Inflammatory macrophage (primary cell): ENCODE data around the gene EEF1AKMT4.

Experiments
- DNase-seq, 2 donors: peaks; one replicate each; pipeline ENCODE4 v3.0.0-alpha.2; 2020 to 2022

Gene EEF1AKMT4

DNA sequence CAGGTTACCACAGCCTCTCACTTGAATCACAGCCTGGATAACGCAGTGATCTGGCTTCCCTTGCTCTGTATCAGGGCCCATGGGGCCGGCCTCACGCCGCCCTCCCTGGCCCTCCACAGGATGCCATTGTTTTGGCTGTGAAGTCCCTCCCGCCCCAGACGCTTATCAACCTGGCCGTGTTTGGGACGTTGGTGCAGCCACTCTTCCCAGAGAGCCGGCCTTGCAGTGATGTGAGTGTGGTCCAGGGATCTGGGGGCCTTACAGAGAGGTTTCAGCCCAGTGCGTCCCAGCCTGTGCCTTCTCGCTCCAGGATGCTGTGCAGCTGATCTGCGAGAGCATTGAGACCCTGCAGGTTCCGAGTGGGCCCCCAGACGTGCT lies 13.4 kb upstream of the EEF1AKMT4 start:
- no peak for DNase-seq

DNA sequence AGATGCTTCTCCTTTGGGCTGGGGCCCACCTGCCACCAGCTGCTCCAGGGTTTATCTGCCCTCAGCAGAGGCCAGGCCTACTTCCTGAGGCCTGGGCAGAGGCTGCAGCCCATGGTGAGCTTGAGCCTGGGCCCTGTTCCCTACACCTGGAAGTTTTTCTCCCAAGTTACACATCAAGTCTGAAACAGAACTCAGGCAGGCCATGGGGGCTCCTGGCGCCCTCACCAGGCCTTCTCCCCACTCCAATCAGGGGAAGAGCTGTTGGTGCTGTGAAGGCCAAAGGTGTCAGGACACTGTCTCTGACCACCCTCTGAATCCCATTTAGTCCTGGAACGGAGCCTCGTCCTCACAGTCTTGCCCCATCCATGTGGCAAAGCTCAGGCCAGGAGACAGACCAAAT lies 12.8 kb upstream of the EEF1AKMT4 start:
- DNase-seq, result no peak

DNA sequence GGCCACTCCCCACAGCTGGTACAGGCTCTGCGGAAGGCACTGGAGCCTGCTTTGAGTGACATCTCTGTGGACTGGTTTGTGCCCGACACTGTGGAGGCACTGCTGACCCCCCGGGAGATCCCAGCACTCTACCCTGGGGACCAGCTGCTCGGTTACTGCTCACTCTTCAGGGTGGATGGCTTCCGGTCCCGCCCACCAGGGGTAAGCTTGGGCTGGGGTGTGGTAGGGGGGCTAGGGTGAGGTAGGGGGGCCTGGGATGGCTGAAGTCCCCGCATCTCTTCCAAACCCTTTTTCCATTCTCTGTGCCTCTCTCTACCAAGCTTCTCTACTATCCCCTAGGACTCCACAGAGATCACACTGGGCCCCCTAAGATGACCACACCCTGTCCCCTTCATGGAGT lies 12.3 kb upstream of the EEF1AKMT4 start:
- DNase-seq, result no peak

DNA sequence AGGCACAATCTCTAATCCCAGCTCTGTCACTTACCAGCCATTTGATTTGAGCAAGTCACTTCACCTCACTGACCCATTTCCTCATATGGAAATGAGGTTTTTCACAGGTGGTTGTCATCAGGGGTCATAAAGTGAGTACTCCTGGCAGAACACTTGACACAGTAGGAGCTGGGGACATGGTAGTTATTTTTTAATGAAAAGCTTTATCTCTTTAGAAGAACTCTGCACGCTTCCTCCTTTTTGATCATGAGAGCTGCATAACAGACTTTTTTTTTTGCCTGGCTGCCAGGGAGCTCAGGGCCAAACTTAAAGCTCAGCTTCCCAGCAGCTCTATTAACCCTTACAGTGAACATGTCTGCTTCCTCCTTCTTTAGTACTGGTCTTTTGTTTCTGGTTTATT lies 11.7 kb upstream of the EEF1AKMT4 start:
- DNase-seq, result no peak

DNA sequence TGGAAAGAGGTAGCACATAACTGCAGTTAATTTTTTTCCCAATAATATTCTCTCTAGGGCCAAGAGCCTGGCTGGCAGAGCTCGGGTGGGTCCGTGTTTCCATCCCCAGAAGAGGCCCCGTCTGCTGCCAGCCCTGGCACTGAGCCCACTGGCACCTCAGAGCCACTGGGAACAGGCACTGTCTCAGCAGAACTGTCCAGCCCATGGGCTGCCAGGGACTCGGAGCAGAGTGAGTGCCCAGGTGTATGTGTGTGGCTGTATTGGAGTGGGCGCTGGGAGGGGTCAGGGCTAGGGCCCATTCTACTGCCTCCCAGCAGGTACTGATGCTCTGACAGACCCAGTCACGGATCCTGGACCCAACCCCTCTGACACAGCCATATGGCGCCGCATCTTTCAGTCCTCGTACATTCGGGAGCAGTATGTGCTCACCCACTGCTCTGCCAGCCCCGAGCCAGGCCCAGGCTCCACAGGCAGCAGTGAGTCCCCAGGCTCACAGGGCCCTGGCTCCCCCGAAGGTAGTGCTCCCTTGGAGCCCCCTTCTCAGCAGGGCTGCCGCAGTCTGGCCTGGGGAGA lies 11.1 kb upstream of the EEF1AKMT4 start:
- DNase-seq, result no peak

DNA sequence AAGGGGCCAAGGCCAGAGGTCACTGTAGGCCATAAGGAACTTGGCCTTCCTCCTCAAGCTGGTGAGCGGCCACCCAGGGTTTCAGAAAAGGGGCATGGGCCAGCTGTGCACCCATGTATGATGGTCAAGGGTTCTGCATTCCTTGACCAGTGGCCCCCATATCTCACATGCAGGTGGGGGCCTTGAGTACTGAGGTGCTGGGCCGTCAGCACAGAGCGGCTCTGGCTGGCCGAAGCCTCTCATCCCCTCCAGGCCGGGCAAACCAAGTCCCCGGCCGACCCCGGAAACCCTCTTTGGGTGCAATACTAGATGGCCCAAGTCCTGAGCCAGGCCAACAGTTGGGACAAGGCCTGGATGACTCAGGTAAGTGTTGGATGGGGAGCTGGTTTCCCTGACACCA lies 10.3 kb upstream of the EEF1AKMT4 start:
- no peak for DNase-seq

DNA sequence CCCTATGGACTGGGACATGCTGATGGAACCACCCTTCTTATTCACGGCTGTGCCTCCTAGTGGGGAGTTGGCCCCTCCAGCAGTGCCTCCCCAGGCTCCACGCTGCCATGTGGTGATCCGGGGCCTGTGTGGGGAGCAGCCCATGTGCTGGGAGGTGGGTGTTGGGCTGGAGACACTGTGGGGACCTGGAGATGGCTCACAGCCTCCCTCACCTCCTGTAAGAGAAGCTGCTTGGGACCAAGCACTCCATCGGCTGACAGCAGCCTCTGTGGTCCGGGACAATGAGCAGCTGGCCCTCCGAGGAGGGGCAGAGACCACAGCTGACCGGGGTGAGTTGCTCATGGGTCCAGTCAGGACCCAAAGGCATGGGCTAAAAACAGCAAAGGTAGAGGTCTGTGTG lies 9.8 kb upstream of the EEF1AKMT4 start:
- DNase-seq, result no peak

DNA sequence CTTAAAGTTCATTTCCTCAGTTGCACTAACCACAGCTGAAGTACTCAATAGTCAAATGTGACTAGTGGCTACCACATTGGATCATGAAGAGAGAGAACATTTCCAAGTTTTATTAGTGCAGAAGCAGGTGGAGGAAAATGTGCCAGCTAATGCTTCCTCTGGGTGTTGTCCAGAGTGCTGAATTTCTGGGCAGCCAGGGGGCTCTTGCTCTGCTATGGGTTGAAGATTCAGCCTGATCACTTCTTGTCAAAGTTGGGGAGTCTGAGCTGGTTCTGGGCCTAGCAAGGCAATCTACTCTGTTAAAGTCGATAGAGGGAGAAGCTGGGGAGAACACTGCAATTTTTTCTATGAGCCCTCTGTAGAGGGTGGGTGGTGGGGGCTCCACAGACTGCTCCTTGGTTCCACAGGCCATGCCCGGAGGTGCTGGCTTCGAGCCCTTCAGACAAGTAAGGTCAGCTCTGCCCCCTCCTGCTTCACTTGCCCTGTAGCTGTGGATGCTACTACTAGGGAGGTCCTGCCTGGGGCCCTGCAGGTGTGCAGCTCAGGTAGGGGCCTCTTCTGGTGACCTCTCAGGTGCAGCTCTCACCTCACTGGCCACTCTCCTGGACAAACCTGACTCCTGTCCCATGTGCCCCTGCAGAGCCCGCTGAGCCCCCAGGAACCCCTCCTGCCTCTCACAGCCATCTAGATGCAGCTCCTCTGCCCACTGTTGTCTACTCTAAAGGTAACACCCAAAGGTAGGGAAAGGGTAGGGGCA lies 8.9 kb upstream of the EEF1AKMT4 start:
- peak in 1 of 2 donors; percentile 15 for DNase-seq

DNA sequence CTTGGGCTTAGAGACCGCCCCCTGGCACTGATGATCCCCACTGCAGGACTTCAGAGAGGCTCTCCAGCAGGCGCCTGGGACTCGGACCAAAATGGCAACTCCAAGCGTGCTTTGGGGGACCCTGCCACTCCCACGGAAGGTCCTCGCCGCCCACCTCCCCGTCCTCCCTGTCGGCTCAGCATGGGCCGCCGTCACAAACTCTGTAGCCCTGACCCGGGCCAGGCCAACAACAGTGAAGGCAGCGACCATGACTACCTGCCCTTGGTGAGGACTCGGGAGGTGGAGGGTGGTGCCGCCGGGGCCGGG lies 8.4 kb upstream of the EEF1AKMT4 start:
- no peak for DNase-seq

DNA sequence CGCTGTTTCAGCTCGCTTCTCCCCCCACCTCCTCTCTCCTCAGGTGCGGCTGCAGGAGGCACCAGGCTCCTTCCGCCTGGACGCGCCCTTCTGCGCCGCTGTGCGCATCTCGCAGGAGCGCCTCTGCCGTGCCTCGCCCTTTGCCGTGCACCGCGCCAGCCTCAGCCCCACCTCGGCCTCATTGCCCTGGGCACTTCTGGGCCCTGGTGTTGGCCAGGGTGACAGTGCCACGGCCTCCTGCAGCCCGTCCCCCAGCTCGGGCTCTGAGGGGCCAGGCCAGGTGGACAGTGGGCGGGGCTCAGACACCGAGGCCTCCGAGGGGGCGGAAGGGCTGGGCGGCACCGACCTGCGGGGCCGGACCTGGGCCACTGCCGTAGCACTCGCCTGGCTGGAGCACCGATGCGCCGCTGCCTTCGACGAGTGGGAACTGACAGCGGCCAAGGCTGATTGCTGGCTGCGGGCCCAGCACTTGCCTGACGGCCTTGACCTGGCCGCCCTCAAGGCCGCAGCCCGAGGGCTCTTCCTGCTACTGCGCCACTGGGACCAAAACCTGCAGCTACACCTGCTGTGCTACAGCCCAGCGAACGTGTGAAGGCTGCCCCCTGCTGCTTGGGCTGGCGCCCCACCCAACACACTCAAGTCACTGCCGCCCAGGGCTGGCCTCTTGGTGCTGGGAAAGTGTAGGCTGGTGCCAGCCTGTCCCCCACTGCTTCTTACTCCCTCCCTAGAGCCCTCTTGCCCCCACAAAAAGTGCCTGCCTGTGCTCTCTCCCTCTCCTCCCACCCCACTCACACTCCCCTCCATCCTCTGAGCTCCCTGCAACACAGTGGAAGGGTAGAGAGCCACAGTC lies 7.8 kb upstream of the EEF1AKMT4 start:
- DNase-seq, result no peak

DNA sequence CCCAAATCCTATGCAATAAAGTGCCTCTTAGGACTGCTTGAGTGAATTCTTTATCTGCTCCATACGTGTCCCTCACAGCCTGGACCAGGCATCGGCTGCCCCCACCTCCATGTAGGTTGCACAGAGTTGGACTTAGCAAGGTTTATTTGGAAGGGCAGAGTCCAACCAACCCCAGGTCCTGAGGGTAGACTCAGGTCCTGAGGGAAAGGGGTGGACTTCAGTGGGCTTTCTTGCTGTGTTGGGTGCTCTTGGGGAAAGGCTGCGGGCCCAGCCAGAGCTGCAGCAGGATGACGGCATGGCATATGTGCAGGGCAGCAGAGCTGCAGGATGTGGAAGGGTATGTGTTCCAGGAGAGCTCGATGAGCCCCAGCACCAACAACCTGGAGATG lies 7.2 kb upstream of the EEF1AKMT4 start:
- no peak for DNase-seq

DNA sequence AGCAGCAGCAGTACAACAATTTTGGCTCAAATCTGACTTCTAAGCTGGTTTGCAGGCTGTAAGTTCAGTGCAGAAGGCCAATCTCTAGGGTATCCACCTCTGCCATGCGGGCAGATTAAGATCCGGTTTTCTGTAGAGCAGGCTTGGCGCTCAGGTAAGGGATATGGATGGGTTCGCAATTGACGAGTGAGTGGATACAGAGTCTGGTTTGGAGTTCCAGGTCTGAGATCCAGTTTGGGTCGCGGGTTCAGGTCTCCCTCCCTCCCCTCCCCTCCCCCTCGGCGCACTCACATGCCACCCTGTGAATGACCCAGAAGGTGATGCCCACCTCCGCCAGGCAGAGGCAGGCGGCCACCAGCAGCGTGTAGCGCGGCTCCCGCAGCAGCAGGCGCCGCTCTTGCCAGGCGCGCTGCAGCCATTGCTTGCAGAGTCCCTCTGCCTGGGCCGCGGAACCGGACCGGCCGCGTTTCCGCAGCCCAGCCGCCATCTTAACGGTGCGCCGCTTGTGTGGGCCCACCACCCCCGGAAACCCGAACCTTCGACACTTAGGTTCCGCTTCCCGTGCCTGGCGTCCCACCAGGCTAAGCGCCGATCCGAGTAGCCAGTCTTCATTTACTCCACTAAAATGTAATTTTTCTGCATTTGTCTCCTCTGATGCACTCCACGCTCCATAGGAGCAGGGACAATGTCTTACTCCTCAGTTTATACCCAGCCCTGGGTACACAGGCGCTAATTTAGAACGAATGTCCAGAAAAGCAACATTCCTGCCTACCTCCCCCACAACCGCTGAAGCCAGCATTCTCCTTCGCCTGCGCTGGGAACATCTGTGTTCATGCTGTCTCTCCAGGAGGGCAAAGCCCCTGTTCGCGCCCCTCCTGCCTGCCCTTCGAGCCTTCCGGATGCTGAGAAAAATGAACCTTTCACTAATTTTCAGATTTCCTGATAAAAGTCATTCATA lies 739 bp upstream of the EEF1AKMT4 start, which contains the start of gene ALG3:
ALG3 (minus strand) TSS at position 509 of the 958 bp plus-strand sequence; CDS start at position 487, 22 bp downstream.
- peak; percentile 90 to 92 for DNase-seq

DNA sequence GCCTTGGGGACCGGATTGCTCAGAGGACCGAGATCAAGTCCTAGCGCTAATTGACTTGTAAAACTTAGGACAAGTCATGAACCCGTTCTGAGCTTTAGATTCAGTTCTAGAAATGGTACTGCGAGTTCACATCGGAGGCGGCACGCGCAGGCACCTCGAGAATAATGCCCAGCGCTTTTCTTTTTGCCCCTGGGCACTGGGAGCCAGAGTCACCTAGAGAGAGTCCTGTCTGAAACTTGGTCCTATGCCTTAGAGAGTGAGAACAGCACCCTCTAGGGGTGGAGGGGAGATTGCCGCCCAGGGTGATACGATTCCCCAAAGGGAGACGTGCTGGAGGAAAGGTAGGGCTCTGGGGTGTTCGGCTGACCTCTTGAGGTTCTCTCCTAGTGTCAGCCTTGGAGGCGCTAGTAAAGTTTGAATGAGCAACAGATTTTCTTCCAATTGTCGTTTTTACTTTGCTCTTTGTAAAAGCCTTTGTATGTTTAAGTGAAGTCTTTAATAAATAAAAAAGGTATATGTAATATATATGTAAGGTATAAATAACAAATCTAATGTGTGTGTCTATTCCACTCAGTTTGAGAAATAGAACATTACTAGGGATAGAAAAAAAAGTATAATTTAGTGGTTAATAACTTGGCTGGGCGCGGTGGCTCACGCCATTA lies 826 bp downstream of the EEF1AKMT4 start:
- peak; percentile 94 to 95 for DNase-seq

DNA sequence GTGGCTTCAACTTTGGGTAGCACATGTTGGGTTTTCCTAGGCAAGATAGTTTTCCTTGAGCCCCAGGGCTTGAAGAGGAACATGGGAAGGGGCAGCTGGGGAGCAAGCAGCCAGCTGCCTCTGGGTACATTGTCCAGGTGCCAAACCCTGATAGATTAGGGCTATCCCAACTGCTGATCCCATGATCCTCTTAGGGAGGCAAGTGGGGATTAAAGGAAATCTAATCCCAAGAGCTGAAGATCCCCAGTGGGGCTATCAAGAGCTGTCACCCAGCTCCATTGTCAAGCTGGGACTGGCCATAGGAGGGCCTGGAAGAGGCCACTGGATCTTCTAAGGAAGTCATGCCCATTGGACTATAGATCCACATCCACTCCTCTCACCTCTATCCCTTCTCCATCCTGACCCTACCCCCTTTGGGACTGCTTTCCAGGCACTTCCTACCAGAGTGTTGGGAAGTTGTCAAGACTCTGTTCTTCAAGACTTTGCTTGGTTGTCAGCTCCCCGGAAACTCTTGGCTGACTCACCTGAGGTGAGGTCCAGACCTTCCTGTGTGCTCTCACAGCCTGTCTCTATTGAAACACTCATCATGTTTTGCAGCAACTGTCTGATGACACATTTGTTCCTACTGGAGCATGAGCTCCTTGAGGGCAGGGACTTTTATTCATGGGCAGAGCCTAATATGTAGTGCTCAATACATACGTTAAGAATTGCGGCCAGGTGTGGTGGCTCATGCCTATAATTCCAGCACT lies 6.0 kb downstream of the EEF1AKMT4 start:
- no peak for DNase-seq

DNA sequence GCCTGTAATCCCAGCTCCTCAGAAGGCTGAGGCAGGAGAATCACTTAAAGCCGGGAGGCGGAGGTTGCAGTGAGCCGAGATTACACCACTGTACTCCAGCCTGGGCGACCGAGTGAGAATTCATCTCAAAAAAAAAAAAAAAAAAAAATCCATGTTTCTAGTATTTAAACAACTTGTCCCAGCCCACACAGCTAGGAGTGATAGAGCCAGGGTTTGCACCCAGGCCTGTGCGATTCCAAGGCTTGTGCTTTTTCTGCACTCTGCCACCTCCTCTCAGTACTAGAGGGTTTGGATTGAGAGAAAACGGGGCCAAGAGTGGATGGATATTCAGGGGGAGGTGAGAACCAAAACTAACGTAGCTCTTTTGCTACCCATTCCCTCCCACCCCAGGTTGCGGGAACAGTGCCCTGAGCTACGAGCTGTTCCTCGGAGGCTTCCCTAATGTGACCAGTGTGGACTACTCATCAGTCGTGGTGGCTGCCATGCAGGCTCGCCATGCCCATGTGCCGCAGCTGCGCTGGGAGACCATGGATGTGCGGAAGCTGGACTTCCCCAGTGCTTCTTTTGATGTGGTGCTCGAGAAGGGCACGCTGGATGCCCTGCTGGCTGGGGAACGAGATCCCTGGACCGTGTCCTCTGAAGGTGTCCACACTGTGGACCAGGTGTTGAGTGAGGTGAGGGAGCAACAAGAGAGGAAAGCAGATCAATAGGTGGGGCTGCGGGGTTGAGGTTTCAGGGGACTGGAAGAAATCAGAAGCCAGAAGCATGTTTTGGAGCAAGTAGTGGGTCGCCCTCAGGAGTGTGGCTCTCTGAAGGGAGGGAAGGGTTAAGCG lies 7.8 kb downstream of the EEF1AKMT4 start:
- no peak for DNase-seq

DNA sequence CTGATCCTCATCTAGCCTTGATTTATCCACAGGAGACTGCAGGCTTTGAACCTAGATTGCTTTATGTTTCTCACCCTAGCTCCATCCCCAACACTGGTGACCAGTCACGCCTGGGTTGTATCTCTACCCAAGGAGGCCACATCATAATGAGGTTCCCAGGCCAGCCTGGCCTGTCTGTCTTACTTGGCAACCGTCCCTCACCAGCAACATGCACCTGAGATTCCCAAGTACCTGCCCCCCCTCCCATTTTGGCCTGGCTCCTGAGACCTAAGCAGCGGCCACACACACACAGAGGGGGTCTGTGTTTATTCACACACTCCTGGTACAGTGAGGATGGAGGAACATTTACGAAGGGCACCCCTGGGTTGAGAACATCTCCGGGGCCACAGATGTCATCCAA lies 9.5 kb downstream of the EEF1AKMT4 start:
- no peak for DNase-seq

DNA sequence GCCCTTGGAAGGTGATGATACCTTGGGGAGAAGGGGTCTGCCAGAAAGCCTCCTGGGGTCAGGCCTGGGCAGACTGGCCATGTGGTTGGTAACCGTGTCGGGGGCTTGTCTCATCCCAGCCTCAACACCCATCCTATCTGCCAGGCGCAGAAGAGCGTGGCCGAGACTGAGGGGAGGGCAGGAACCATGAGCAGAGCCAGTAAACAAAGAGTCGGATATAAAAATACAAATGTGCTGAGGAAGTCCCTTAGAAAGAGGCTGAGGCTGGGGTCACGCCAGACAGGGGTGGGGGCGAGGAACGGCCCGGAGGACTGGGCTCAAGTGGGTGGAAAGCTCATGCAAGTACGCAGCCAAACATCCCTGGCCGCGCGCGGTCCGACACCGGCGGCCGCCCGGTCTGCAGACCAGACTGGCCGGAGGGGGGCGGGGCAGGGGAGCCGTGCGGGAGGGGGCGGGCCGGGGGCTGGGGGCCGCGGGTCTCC lies 10.0 kb downstream of the EEF1AKMT4 start:
- DNase-seq, result no peak

DNA sequence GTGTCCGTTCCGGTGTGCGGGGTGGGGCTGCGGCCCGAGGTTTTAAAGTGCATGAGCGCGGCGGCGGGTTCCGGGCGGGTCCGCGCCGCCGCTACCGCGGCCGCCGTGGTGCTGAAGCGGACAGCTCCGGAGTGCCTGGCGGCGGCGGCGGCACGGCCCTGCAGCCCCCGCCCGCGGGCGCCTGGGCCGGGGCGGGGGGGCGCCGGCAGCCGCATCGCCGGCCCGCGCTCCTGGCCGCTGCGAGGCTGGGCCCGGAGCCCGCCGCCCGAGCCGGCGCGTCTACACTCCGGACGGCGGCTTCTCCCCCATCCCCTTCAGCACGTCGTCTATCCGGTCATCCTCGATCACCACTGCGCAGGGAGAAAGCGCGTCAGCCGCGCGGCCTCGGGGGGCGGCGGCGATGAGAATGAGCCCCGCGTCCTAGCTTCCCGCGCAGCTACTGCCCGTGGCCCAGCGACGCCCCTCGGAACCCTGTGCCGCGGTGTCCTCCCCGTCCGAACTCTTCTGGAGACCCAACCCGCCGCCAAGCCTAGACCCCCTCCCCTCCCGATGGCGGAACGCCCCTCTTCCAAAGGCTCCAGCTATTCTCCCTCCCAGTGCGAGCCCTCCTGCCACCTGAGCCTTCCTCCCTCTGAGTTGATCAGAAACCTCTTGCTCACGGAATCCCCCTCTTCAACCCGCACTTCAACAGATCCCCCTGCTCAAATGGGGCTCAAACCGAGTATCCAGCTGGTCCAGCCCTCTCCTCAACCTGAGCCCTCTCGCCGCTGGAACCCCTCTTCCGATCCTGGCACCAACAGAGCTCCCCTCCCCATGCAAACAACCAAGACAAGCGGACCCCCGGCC lies 10.6 kb downstream of the EEF1AKMT4 start:
- DNase-seq, result peak in 1 of 2 donors; percentile 41

DNA sequence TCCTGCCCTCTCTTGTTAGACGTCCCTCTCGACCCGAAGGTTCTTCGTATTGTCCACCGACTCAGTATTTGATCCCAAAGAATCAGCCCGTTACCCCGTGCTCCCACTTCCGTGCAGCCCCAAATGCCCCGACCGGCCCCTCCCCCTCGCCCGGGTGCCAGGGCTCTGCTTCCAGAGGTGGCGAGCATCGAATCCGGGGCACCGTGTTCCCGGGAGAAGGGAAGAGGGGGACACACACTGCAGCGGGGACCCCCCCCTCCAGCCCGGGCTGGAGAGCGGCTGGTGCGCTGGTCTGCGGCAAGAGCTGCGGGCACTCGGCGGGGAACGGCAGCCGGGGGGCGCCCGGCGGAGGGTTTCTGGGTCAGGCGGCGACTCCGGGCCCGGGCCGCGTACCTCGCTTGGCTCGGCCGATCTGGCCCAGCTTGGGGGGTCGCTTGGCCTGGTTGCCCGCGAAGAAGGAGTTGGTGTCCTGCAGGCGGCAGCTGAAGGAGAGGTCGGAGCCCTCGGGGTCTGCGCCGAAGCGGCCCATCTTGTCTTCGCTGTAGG lies 11.3 kb downstream of the EEF1AKMT4 start:
- no peak for DNase-seq
